H9 (cell line): ENCODE data around the gene RBM27. TPM values are rescaled to one million over a fixed set of nuclear protein-coding genes. Genes with fewer than 3 reads are reported as not detected.

Experiments
- DNase-seq: peaks from one replicate; pipeline ENCODE4 v3.0.0-alpha.2; 2017
- H2AFZ ChIP-seq: one replicate; pipeline ENCODE4 v1.6.1; 2013; ENCODE audit warnings: mild to moderate bottlenecking, low read length, control low read depth, moderate library complexity
- H2AK5ac ChIP-seq: 2 replicates; pipeline ENCODE4 v1.6.1; 2013; ENCODE audit warnings: low read length, control low read depth, mixed read lengths; ENCODE audit not compliant: insufficient read length
- H2BK120ac ChIP-seq: one replicate; pipeline ENCODE4 v1.6.1; 2013; ENCODE audit warnings: low read depth, mild to moderate bottlenecking, low read length, control low read depth, inconsistent platforms; ENCODE audit not compliant: poor library complexity, severe bottlenecking
- H2BK12ac ChIP-seq: 2 replicates; pipeline ENCODE4 v1.6.1; 2013; ENCODE audit warnings: low read length, control low read depth, mixed read lengths, low read depth; ENCODE audit not compliant: insufficient read length
- H2BK15ac ChIP-seq: 2 replicates; pipeline ENCODE4 v1.6.1; 2013; ENCODE audit warnings: low read depth, low read length, control low read depth
- H2BK20ac ChIP-seq: one replicate; pipeline ENCODE4 v1.6.1; 2013; ENCODE audit warnings: low read depth, mild to moderate bottlenecking, low read length, control low read depth, inconsistent platforms; ENCODE audit not compliant: poor library complexity, severe bottlenecking
- H2BK5ac ChIP-seq: 2 replicates; pipeline ENCODE4 v1.6.1; 2013; ENCODE audit warnings: low read length, control low read depth, mixed read lengths; ENCODE audit not compliant: insufficient read length
- H3K14ac ChIP-seq: 2 replicates; pipeline ENCODE4 v1.6.1; 2013; ENCODE audit warnings: low read length, control low read depth; ENCODE audit not compliant: insufficient read depth
- H3K18ac ChIP-seq: 2 replicates; pipeline ENCODE4 v1.6.1; 2013; ENCODE audit warnings: low read depth, mild to moderate bottlenecking, mixed read lengths, low read length, control low read depth; ENCODE audit not compliant: insufficient read length
- H3K23ac ChIP-seq: 2 replicates; pipeline ENCODE4 v1.6.1; 2013; ENCODE audit warnings: low read length, control low read depth, mixed read lengths, low read depth; ENCODE audit not compliant: insufficient read length
- H3K23me2 ChIP-seq: 2 replicates; pipeline ENCODE4 v1.6.1; 2013; ENCODE audit warnings: low read depth, mild to moderate bottlenecking, mixed read lengths, low read length, control low read depth; ENCODE audit not compliant: insufficient read length, poor library complexity, severe bottlenecking
- H3K27ac ChIP-seq: 2 replicates; pipeline ENCODE4 v1.5.1; 2013; ENCODE audit warnings: low read length, control low read depth, mixed read lengths, low read depth; ENCODE audit not compliant: insufficient read length
- H3K27me3 ChIP-seq: 2 replicates; pipeline ENCODE4 v1.6.1; 2013; ENCODE audit warnings: low read length, control low read depth, inconsistent platforms; ENCODE audit not compliant: insufficient read depth
- H3K4ac ChIP-seq: 2 replicates; pipeline ENCODE4 v1.6.1; 2013; ENCODE audit warnings: low read depth, mild to moderate bottlenecking, control low read depth, inconsistent platforms, low read length, moderate library complexity
- H3K4me1 ChIP-seq: 2 replicates; pipeline ENCODE4 v1.6.1; 2013; ENCODE audit warnings: low read length, control low read depth, inconsistent platforms; ENCODE audit not compliant: insufficient read depth
- H3K4me2 ChIP-seq: 2 replicates; pipeline ENCODE4 v1.6.1; 2013; ENCODE audit warnings: low read length, control low read depth, mixed read lengths; ENCODE audit not compliant: insufficient read length, insufficient read depth
- H3K56ac ChIP-seq: 2 replicates; pipeline ENCODE4 v1.6.1; 2013; ENCODE audit warnings: low read depth, mild to moderate bottlenecking, mixed read lengths, low read length, control low read depth; ENCODE audit not compliant: insufficient read length
- H3K79me1 ChIP-seq: 2 replicates; pipeline ENCODE4 v1.6.1; 2013; ENCODE audit warnings: low read depth, mild to moderate bottlenecking, moderate library complexity, low read length, control low read depth, inconsistent platforms; ENCODE audit not compliant: insufficient read depth, poor library complexity, severe bottlenecking
- H3K79me2 ChIP-seq: 2 replicates; pipeline ENCODE4 v1.6.1; 2013; ENCODE audit warnings: low read length, control low read depth, inconsistent platforms; ENCODE audit not compliant: insufficient read depth
- H3K9ac ChIP-seq: 2 replicates; pipeline ENCODE4 v1.6.1; 2013; ENCODE audit warnings: low read length, control low read depth, mixed read lengths; ENCODE audit not compliant: insufficient read length; ENCODE audit errors: extremely low read depth
- H3K9me3 ChIP-seq: one replicate; pipeline ENCODE4 v1.6.1; 2013; ENCODE audit warnings: low read depth, low read length, inconsistent platforms; ENCODE audit not compliant: control insufficient read depth
- H3T11ph ChIP-seq: one replicate; pipeline ENCODE4 v1.6.1; 2013; ENCODE audit warnings: mild to moderate bottlenecking, low read length, control low read depth, inconsistent platforms
- H4K20me1 ChIP-seq: one replicate; pipeline ENCODE4 v1.6.1; 2013; ENCODE audit not compliant: control insufficient read depth, insufficient read length, insufficient read depth
- H4K5ac ChIP-seq: 2 replicates; pipeline ENCODE4 v1.6.1; 2013; ENCODE audit warnings: low read depth, mild to moderate bottlenecking, mixed read lengths, low read length, control low read depth; ENCODE audit not compliant: insufficient read length
- H4K8ac ChIP-seq: replicated peaks from 2 replicates; pipeline ENCODE4 v1.6.1; 2013; ENCODE audit warnings: low read length, control low read depth, mixed read lengths, low read depth; ENCODE audit not compliant: insufficient read length
- H4K91ac ChIP-seq: 2 replicates; pipeline ENCODE4 v1.6.1; 2013; ENCODE audit warnings: low read depth, mild to moderate bottlenecking, moderate library complexity, mixed read lengths, low read length, control low read depth; ENCODE audit not compliant: insufficient read length
- H3K27ac Mint-ChIP-seq, 3 experiments: 2 replicates in 2 of 3; 3 replicates in 1 of 3; pipeline ENCODE4 v1.8.0; 2020 to 2021; ENCODE audit warnings: mixed read lengths in 3 of 3, mild to moderate bottlenecking in 1 of 3, moderate library complexity in 1 of 3
- H3K27me3 Mint-ChIP-seq: 2 replicates; pipeline ENCODE4 v1.8.0; 2021; ENCODE audit warnings: low read depth, mild to moderate bottlenecking, moderate library complexity, mixed read lengths
- H3K36me3 Mint-ChIP-seq, 3 experiments: 2 replicates in 2 of 3; 3 replicates in 1 of 3; pipeline ENCODE4 v1.8.0; 2020 to 2021; ENCODE audit warnings: low read depth in 3 of 3, mixed read lengths in 3 of 3; ENCODE audit not compliant: insufficient read depth in 1 of 3
- H3K4me1 Mint-ChIP-seq, 2 experiments: 2 replicates each; pipeline ENCODE4 v1.8.0; 2020; ENCODE audit warnings: mixed read lengths in 2 of 2
- H3K4me3 Mint-ChIP-seq, 2 experiments: 2 replicates in 1 of 2; 3 replicates in 1 of 2; pipeline ENCODE4 v1.8.0; 2020 to 2021; ENCODE audit warnings: mild to moderate bottlenecking in 2 of 2, mixed read lengths in 2 of 2, moderate library complexity in 1 of 2
- H3K9me3 Mint-ChIP-seq, 2 experiments: 2 replicates in 1 of 2; 3 replicates in 1 of 2; pipeline ENCODE4 v1.8.0; 2020; ENCODE audit warnings: mild to moderate bottlenecking in 2 of 2, mixed read lengths in 2 of 2, moderate library complexity in 1 of 2
- WGBS: extraction: QIAGEN DNeasy Blood & Tissue Kit; methylation state at CpG from one replicate; pipeline ENCODE4 v1.1.7; 2013; ENCODE audit warnings: missing lambda C conversion rate, low lambda C conversion rate, mixed read lengths; ENCODE audit not compliant: insufficient read length; ENCODE audit errors: extremely low coverage; 5-methylcytosine and 5-hydroxymethylcytosine counted together
- total RNA-seq: library from RNA; stranded (reverse); gene quantifications from 2 replicates; pipeline ENCODE4 v1.2.1, GENCODE V29; 2021
- TF ChIP-seq, protein P1 (sequence below): fragments of 200-600 bp; sonication (generic); conservative IDR thresholded peaks from 3 replicates; pipeline ENCODE4 v1.8.0; 2021; ENCODE audit warnings: antibody characterized with exemption, mild to moderate bottlenecking

RBM27 gene
- total RNA-seq, 1 experiment from 2014 or later, result 33.8 TPM

DNA sequence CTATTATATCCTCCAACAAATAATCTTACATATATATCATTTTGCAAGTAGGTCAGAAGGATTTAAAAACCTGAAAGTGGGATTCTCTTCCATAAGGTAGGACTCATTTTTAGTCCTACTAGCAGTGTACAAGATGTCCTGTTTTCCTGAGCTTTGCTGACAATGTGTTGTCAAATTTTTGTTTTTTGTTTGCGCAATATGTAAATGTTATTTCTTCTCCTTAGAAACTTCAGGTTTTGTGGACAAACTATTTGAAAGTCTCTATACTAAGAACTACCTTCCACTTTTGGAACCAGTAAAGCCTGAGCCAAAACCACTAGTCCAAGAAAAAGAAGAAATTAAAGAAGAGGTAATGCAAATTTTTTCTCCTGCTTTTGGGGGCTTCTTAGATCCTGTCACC lies 19.8 kb downstream of the RBM27 start:
- no peak overlapping the region for H3K18ac ChIP-seq
- Mint-ChIP-seq H3K36me3 (peaks cover 9 to 46% (median 42%) of the 10 kb centered on the region in 3 experiments; a peak in 6 of 7 replicates), H3K4me1 (no peaks in the 10 kb centered on the region), H3K9me3 (no peaks in the 10 kb centered on the region), H3K27ac (no peak overlapping the region), H3K27me3 (no peaks in the 10 kb centered on the region), H3K4me3 (no peak overlapping the region)
- H2BK5ac ChIP-seq, result no peak overlapping the region
- H3K4me2 ChIP-seq, result no peak overlapping the region
- H3T11ph ChIP-seq, result no peak overlapping the region
- no peaks in the 10 kb centered on the region for H3K23me2 ChIP-seq
- H4K5ac ChIP-seq, result no peak overlapping the region
- H3K4me1 ChIP-seq, result no peaks in the 10 kb centered on the region
- no peak overlapping the region for H2BK20ac ChIP-seq
- H3K79me1 ChIP-seq, result peaks cover 2% of the 10 kb centered on the region
- H3K79me2 ChIP-seq, result peaks cover 4% of the 10 kb centered on the region; the same call in 1 of the 2 replicates
- H3K27me3 ChIP-seq, result no peaks in the 10 kb centered on the region
- no CpG with 5 or more reads among the region's 1 CpG for WGBS
- H3K27ac ChIP-seq, result no peak overlapping the region
- TF ChIP-seq, protein P1, sequence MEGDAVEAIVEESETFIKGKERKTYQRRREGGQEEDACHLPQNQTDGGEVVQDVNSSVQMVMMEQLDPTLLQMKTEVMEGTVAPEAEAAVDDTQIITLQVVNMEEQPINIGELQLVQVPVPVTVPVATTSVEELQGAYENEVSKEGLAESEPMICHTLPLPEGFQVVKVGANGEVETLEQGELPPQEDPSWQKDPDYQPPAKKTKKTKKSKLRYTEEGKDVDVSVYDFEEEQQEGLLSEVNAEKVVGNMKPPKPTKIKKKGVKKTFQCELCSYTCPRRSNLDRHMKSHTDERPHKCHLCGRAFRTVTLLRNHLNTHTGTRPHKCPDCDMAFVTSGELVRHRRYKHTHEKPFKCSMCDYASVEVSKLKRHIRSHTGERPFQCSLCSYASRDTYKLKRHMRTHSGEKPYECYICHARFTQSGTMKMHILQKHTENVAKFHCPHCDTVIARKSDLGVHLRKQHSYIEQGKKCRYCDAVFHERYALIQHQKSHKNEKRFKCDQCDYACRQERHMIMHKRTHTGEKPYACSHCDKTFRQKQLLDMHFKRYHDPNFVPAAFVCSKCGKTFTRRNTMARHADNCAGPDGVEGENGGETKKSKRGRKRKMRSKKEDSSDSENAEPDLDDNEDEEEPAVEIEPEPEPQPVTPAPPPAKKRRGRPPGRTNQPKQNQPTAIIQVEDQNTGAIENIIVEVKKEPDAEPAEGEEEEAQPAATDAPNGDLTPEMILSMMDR, result no peak
- no peak overlapping the region for H4K91ac ChIP-seq
- H2BK12ac ChIP-seq, result no peak overlapping the region
- no peak overlapping the region for H4K8ac ChIP-seq
- DNase-seq, result no peak
- no peak overlapping the region for H3K9ac ChIP-seq
- H2AFZ ChIP-seq, result no peak overlapping the region
- no peak overlapping the region for H2BK120ac ChIP-seq
- H2BK15ac ChIP-seq, result no peak overlapping the region
- no peak overlapping the region for H2AK5ac ChIP-seq
- H3K9me3 ChIP-seq, result no peaks in the 10 kb centered on the region
- H3K23ac ChIP-seq, result no peak overlapping the region
- no peak overlapping the region for H3K4ac ChIP-seq
- no peak overlapping the region for H3K14ac ChIP-seq
- H4K20me1 ChIP-seq, result no peaks in the 10 kb centered on the region
- no peak overlapping the region for H3K56ac ChIP-seq
